ENCODE measurements around the gene ECE1. TPM values are rescaled to one million over a fixed set of nuclear protein-coding genes. Genes with fewer than 3 reads are reported as not detected.

Gene ECE1
- total and polyA plus RNA-seq, 2 of the 13 experiments (the other 11 are each of a cell fraction or from before 2014, with no cell fraction given): 13.5 to 21.2 TPM

GRCh38 chr1:21269461-21270085 lies 20.7 kb downstream of the ECE1 start (continued):
- no peak for TF ChIP-seq ZNF646 (CRISPR knock-in tag; IDR thresholded peaks at IDR 0.05)
- no peak for TF ChIP-seq IRX3 (CRISPR knock-in tag; IDR thresholded peaks at IDR 0.05; ENCODE audit: borderline replicate concordance, low read depth)
- TF ChIP-seq PTBP1 (IDR thresholded peaks at IDR 0.05; ENCODE audit: low read depth, low read length, poor library complexity, severe bottlenecking): no peak
- TF ChIP-seq FOXO4 (CRISPR knock-in tag; conservative IDR thresholded peaks at IDR 0.05): no peak
- no peak for TF ChIP-seq DNMT3B (CRISPR knock-in tag; conservative IDR thresholded peaks at IDR 0.05)
- peak; percentile 89; the same call in 1 of the 2 replicates for TF ChIP-seq ZNF761 (CRISPR knock-in tag; conservative IDR thresholded peaks at IDR 0.05)
- TF ChIP-seq KLF6 (CRISPR knock-in tag; IDR thresholded peaks at IDR 0.05): peak; percentile 54; the same call in 1 of the 2 replicates
- peak; percentile 80; the same call in 1 of the 2 replicates for TF ChIP-seq ZBED4 (CRISPR knock-in tag; IDR thresholded peaks at IDR 0.05; ENCODE audit: borderline replicate concordance)
- 0 out of 2 replicates have a peak, but pooled peaks have one; percentile 52 for TF ChIP-seq ZNF232 (CRISPR knock-in tag; IDR thresholded peaks at IDR 0.05; ENCODE audit: borderline replicate concordance)
- TF ChIP-seq ZHX1 (CRISPR knock-in tag; IDR thresholded peaks at IDR 0.05; ENCODE audit: low read depth): peak; percentile 73; the same call in 1 of the 2 replicates
- no peak for TF ChIP-seq TEAD3 (CRISPR knock-in tag; optimal IDR thresholded peaks at IDR 0.05; ENCODE audit: borderline replicate concordance)
- TF ChIP-seq MXD4 (CRISPR knock-in tag; IDR thresholded peaks at IDR 0.05): no peak

Measured in HepG2 (cell line).